Measurements from ENCODE around the gene SMARCC1.

The SMARCC1 gene

DNA sequence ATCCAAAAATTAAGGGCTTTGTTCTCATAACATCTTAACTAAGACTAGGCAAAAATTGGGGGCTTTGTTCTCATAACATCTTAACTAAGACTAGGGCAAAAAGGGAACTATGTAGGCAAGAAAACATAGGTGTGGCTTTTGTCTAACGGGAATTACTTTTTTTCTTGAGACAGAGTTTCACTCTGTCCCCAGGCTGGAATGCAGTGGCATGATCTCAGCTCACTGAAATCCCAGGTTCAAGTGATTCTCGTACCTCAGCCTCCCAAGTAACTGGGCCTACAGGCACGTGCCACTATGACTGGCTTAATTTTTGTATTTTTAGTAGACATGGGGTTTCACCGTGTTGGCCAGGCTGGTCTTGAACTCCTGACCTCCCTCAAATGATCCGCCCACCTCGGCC, 153.3 kb downstream of the SMARCC1 start:
- DNase-seq, result no peak

DNA sequence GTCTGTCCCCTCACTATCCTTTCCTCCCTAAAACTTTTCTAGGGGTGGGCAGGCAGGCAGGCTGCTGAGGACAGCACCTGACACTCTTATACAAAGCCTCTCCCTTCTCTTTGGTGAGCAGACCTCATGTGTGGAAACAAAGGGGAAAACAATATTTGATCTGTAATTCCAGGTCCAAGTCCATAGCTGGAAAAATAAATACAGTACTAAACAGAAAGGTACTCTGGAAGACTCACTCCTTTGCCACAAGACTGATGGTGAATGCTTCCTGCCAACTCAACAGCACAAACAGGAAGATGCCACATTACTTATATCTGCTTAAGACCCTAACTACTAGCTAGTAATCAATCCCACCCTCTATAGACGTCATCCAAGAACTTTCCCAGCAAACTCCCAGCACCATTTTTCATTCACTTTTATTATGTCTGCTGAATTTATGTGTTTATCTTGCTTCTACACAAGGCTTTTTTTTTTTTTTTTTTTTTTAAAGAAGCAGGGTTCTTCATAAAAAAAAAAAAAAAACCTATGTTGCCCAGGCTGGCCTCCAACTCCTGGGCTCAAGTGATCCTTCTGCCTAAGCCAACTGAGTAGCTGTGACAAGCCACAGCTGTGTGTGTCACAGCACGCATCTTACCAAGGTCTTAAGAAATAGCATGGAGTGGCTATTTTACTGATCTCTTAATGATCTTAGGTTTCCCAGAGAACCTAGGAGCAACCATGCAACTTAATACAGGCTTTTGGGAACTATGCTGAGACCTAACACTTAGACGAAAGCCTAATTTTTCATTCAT, 158.8 kb downstream of the SMARCC1 start:
- DNase-seq, result no peak

- no peak for DNase-seq
Measured at GRCh38 chr3:47617086-47618010, 164.3 kb downstream of the SMARCC1 start.

GRCh38 chr3:47614788-47615187, 166.9 kb downstream of the SMARCC1 start:
- DNase-seq, result no peak

GRCh38 chr3:47613722-47614121, 168.0 kb downstream of the SMARCC1 start:
- DNase-seq, result no peak

DNA sequence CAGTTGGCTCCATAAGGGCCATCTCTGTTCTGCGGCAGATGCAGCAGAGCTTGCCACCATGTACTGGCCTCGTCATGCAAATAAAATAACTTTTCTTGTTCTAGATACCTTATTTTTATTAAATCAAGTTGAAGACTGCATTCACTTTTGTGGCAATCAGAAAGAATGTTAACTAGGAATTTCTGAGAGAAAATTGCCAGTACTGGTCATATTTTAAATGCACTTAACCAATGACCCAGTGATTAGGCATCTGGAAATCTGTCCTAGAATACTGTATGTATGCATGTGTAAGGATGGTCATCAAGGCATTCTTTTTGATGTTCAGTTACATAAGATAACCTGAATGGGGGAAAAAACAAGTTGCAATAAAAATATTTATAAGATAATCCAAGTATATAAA, 168.8 kb downstream of the SMARCC1 start:
- no peak for DNase-seq

- DNase-seq, result no peak
Measured at GRCh38 chr3:47612178-47612577, 169.5 kb downstream of the SMARCC1 start.

DNA sequence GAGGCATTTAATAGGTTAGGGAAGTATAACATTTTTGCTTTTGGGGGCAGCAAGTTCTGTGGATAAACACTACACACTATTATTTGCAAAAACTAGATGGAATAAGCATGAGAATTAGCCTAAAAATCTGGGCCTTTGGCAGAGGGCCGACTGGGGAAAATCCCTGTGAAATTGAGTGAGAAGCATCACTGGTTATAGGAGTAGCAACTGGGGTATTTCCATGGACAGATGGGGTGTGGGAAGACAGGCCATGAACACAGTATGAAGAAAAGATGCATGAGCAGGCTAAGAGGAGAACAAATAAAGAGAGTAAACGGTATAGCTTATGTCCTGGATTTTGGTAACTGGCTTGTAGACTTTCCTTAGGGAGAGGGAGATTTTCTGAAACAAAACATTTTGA, 170.1 kb downstream of the SMARCC1 start:
- no peak for DNase-seq

- DNase-seq, result no peak
Measured at GRCh38 chr3:47610583-47610982, 171.1 kb downstream of the SMARCC1 start.

DNA sequence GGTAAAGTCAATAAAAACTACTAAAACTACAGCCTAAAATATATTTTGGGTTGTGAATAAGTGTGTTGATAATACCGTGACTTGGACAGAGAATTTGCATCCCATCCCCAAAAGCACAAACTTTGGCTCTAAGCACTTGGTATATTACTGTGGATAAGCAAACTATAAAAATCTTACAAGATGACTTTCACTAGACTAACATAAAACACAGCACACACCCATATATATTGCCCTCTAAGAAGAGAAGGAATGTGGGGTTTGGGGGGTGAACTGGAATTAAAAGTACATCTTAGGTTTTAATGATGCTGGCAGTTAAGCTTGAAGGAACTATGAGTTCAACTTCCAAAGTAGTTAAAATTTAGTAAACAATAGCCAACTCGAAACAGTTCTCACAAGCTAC, 174.4 kb downstream of the SMARCC1 start:
- no peak for DNase-seq

GRCh38 chr3:47606165-47606564, 175.5 kb downstream of the SMARCC1 start:
- DNase-seq, result no peak

- no peak for DNase-seq
Measured at GRCh38 chr3:47605652-47606051, 176.0 kb downstream of the SMARCC1 start.

GRCh38 chr3:47604145-47604544, 177.5 kb downstream of the SMARCC1 start:
- DNase-seq, result no peak

DNA sequence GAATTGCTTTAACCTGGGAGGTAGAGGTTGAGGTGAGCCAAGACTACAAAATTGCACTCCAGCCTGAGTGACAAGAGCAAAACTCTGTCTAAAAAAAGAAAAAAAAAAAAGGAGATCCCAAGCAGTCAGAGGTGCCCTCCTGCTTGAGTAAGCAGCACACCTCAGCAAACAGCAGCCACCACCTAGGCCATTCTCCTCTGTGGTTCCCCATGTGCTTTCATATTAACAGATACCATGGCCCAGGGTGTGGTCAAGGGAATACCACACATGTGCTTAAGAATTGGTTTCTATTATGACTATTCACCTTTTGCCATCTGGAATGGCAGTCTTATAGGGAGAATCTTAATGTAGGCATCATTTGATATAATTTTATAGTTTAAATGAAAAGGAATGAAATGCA, 178.4 kb downstream of the SMARCC1 start:
- no peak for DNase-seq

GRCh38 chr3:47601281-47601680, 180.4 kb downstream of the SMARCC1 start:
- no peak for DNase-seq

DNA sequence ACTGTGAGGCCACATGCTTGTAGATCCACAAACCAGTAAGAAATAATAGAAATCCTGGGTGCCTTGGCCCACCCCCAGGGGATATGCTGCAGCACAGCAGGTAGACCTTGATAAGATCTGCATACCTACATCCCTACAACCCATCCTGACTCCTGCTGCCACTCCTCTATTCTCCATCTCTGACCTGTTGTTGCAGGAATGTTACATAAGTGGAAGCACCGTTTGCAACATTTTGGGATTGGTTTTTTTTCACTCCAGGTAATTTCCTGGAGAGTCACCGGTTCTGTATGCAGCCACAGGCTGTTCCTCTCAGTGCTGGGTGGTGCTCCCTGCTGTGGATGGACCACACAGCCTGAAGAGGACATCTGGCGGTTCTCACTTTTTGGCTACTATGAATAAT, 186.9 kb downstream of the SMARCC1 start:
- DNase-seq, result no peak

- DNase-seq, result no peak
Measured at GRCh38 chr3:47592066-47592795, 189.5 kb downstream of the SMARCC1 start.

GRCh38 chr3:47590216-47590615, 191.5 kb downstream of the SMARCC1 start:
- no peak for DNase-seq

GRCh38 chr3:47588587-47588986, 193.1 kb downstream of the SMARCC1 start:
- DNase-seq, result no peak

- DNase-seq, result no peak
Measured at GRCh38 chr3:47588053-47588452, 193.6 kb downstream of the SMARCC1 start.

- DNase-seq, result no peak
Measured at GRCh38 chr3:47586746-47587145, 194.9 kb downstream of the SMARCC1 start.

GRCh38 chr3:47583320-47584075, 198.2 kb downstream of the SMARCC1 start:
- no peak for DNase-seq

DNA sequence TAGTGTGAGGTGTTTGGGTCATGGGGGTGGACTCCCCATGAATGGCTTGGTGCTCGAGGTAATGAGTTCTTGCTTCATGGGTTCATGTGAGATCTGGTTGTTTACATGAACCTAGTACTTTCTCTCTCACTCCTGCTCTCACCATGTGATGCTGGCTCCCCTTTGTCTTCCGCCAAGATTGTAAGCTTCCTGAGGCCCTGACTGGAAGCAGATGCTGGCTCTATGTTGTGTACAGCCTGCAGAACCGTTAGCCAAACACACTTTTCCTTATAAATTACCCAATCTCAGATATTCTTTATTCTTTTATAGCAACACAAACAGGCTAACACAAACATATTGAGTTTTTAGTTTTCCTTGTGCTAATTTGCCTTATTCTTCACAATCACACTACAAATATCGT, 199.9 kb downstream of the SMARCC1 start:
- no peak for DNase-seq
